GM12878 (cell line): Measurements from ENCODE around the gene SAGE1. TPM values are rescaled to one million over a fixed set of nuclear protein-coding genes. Genes with fewer than 3 reads are reported as not detected.
"Not testable (repeated sequence)": the region's sequence is repeated elsewhere in the genome, so short reads cannot be mapped to it uniquely, and the experiment has no call there.

Experiments used
- ATAC-seq: fragments of 200-7000 bp; cut with Tn5 transposase; 3 replicates; pipeline ENCODE4 v1.9.1; 2020; ENCODE audit warnings: mild to moderate bottlenecking, moderate library complexity
- Bru-seq: library from RNA; stranded (reverse); fragments of 400-500 nt; gene quantifications from one replicate; lab custom pipeline; 2021; lab: Mats Ljungman, UMichigan
- BruChase-seq, 2 experiments: library from RNA; stranded (reverse); fragments of 400-500 nt; gene quantifications; one replicate each; lab custom pipeline; 2021; lab: Mats Ljungman, UMichigan
- BruUV-seq: library from RNA; stranded (reverse); fragments of 400-500 nt; replicated peaks from 2 replicates; lab custom pipeline; 2021; lab: Mats Ljungman, UMichigan
- CTCF ChIA-PET: fragments of 300-600 bp; sonication (Branson Sonifier 250); formaldehyde crosslinking; extraction: SDS; loops from one replicate; lab custom pipeline; 2021; ENCODE audit warnings: inconsistent platforms; lab: Yijun Ruan, JAX
- POLR2A ChIA-PET: fragments of 350-600 bp; formaldehyde crosslinking; extraction: SDS; loops from one replicate; lab custom pipeline; 2021; ENCODE audit warnings: inconsistent platforms; lab: Charles Lee
- RAD21 ChIA-PET: fragments of 300-600 bp; sonication (Branson Sonifier 250); formaldehyde crosslinking; loops from one replicate; lab custom pipeline; 2023; ENCODE audit warnings: antibody characterized with exemption; ENCODE audit not compliant: unreplicated experiment; lab: Charles Lee
- SMC1A ChIA-PET: fragments of 300-600 bp; sonication (Branson Sonifier 250); formaldehyde crosslinking; loops from one replicate; lab custom pipeline; 2023; ENCODE audit not compliant: unreplicated experiment, uncharacterized antibody; lab: Charles Lee
- DNase-seq: peaks from one replicate; pipeline ENCODE4 v3.0.0-alpha.2; 2011; ENCODE audit warnings: low read depth, low spot score
- FAIRE-seq: peaks from 3 replicates; lab custom pipeline; 2011; peaks lifted over from hg19 to GRCh38; lab: Jason Lieb, UNC
- H2AFZ ChIP-seq: 2 replicates; pipeline ENCODE4 v1.6.0; 2011; ENCODE audit warnings: low read depth, low read length, control low read depth; ENCODE audit not compliant: control insufficient read depth
- H3K27ac ChIP-seq: 2 replicates; pipeline ENCODE4 v1.5.1; 2011; ENCODE audit warnings: control low read depth; ENCODE audit not compliant: control insufficient read depth, insufficient read depth
- H3K27me3 ChIP-seq, 2 experiments: replicated peaks in 1 of 2; 2 replicates each; pipeline versions ENCODE4 v1.6.0 to v1.6.1; 2011; ENCODE audit warnings: low read length in 1 of 2; ENCODE audit not compliant: control insufficient read depth in 2 of 2, insufficient read depth in 2 of 2
- H3K36me3 ChIP-seq, 2 experiments: 2 replicates each; pipeline ENCODE4 v1.5.1; 2011; ENCODE audit warnings: low read length in 1 of 2; ENCODE audit not compliant: control insufficient read depth in 2 of 2, insufficient read depth in 2 of 2
- H3K4me1 ChIP-seq: 2 replicates; pipeline ENCODE4 v1.6.1; 2011; ENCODE audit warnings: mild to moderate bottlenecking, low read length, moderate library complexity, mixed read lengths; ENCODE audit not compliant: control insufficient read depth, insufficient read depth
- H3K4me2 ChIP-seq: 2 replicates; pipeline ENCODE4 v1.6.0; 2011; ENCODE audit warnings: control low read depth; ENCODE audit not compliant: control insufficient read depth, insufficient read depth
- H3K4me3 ChIP-seq: fragments of 200-600 bp; sonication (generic); 2 replicates; pipeline ENCODE4 v1.5.1; 2016
- H3K79me2 ChIP-seq: 2 replicates; pipeline ENCODE4 v1.6.0; 2011; ENCODE audit warnings: low read length; ENCODE audit not compliant: control insufficient read depth, insufficient read depth
- H3K9ac ChIP-seq: 2 replicates; pipeline ENCODE4 v1.8.0; 2011; ENCODE audit warnings: low read length, control low read depth, mixed read lengths; ENCODE audit not compliant: control insufficient read depth, insufficient read depth
- H3K9me3 ChIP-seq: replicated peaks from 3 replicates; pipeline ENCODE4 v1.5.1; 2011; ENCODE audit warnings: mild to moderate bottlenecking, low read length; ENCODE audit not compliant: control insufficient read depth, insufficient read depth
- H4K20me1 ChIP-seq: 2 replicates; pipeline ENCODE4 v1.6.0; 2011; ENCODE audit not compliant: control insufficient read depth, insufficient read depth
- FOXM1 ChIP-seq: IDR thresholded peaks from 2 replicates; pipeline ENCODE4 v1.6.1; 2012; ENCODE audit warnings: low read depth, mild to moderate bottlenecking, inconsistent platforms, low read length, moderate library complexity
- REST ChIP-seq: IDR thresholded peaks from 2 replicates; pipeline ENCODE4 v1.6.1; 2012; ENCODE audit warnings: mild to moderate bottlenecking, low read depth, low read length
- SMAD5 ChIP-seq: IDR thresholded peaks from 2 replicates; pipeline ENCODE4 v1.6.1; 2016; ENCODE audit warnings: antibody characterized with exemption, low read depth
- SMARCA5 ChIP-seq: fragments of 450-650 bp; IDR thresholded peaks from 2 replicates; pipeline ENCODE4 v1.6.1; 2017; ENCODE audit warnings: mild to moderate bottlenecking
- SMC3 ChIP-seq: IDR thresholded peaks from 2 replicates; pipeline ENCODE4 v1.6.1; 2011; ENCODE audit warnings: low read length, improper control_type of control experiment, borderline replicate concordance
- WGBS: methylation state at CpG from one replicate; pipeline ENCODE4 v1.1.6; 2016; ENCODE audit warnings: low lambda C conversion rate; ENCODE audit not compliant: insufficient replicate concordance, insufficient coverage; ENCODE audit errors: missing lambda C conversion rate; 5-methylcytosine and 5-hydroxymethylcytosine counted together
- in situ Hi-C: fragments of 300-500 bp; cut with MboI; formaldehyde crosslinking; loops from 9 replicates; pipeline ENCODE4 v1.14.3; 2018; ENCODE audit warnings: mixed read lengths
- intact Hi-C: fragments of 100-400 bp; cut with micrococcal nuclease; formaldehyde crosslinking; loops from one replicate; pipeline ENCODE4 v1.14.2; 2022; ENCODE audit not compliant: unreplicated experiment
- long read RNA-seq, 2 experiments: library from polyadenylated mRNA; unstranded; transcript quantifications; one replicate each; pipeline ENCODE4 v2.0.0, GENCODE V29; 2019 to 2020
- polyA minus RNA-seq, 3 experiments: library from RNA; depleted of rRNA, polyadenylated mRNA; stranded (reverse); fragments of >200 nt; gene quantifications; 2 replicates each; pipeline ENCODE4 v1.2.3, GENCODE V29; 2011
- polyA plus RNA-seq, 11 experiments: library from polyadenylated mRNA; depleted of rRNA in 4 of 11; unstranded in 6 of 11; stranded (reverse) in 5 of 11; fragments of >200 nt; fragmentation: Nextera tagmentation in 4 of 11; fragmentation: Illumina TruSeq in 1 of 11; extraction: Ambion mirVana in 4 of 11; extraction: Trizol in 1 of 11; gene quantifications; 1 replicate in 1 of 11; 2 replicates in 10 of 11; pipeline versions ENCODE4 v1.2.1 to v1.2.3, GENCODE V29; 2011 to 2016; ENCODE audit warnings: inconsistent platforms in 2 of 11, missing spikeins in 2 of 11, low read depth in 1 of 11
- total RNA-seq, 4 experiments: library from RNA; depleted of rRNA in 3 of 4; stranded (reverse); fragments of >200 nt in 3 of 4; fragmentation: Illumina TruSeq in 1 of 4; extraction: Trizol in 1 of 4; gene quantifications; 2 replicates each; pipeline versions ENCODE4 v1.2.1 to v1.2.3, GENCODE V29; 2013 to 2021

The SAGE1 gene
- not detected in 2 replicates for total RNA-seq (2013; cell fraction: nucleolus; rRNA removed)
- total RNA-seq (2014; rRNA removed) (not detected in 2 replicates), total RNA-seq (2014; rRNA removed; fragmentation: Illumina TruSeq; extraction: Trizol) (not detected in 2 replicates), total RNA-seq (2021) (0.08 TPM in 1 of 2 replicates, not detected in the other), polyA plus RNA-seq (2011; rRNA removed) (0.03 TPM in 1 of 2 replicates, not detected in the other), polyA plus RNA-seq (2014; fragmentation: Illumina TruSeq; extraction: Trizol) (not detected in 2 replicates), polyA plus RNA-seq (2014; fragmentation: Nextera tagmentation; extraction: Ambion mirVana) (not detected), polyA plus RNA-seq (2014; rRNA removed) (not detected in 2 replicates), polyA plus RNA-seq (2016; fragmentation: Nextera tagmentation; extraction: Ambion mirVana) (not detected), polyA minus RNA-seq (2011; rRNA and poly(A)+ RNA removed) (0.07 TPM in 1 of 2 replicates, not detected in the other), Bru-seq, nascent RNA (not detected), BruChase-seq, experiment 1, labeled RNA remaining after a 6-hour chase (not detected), BruChase-seq, experiment 2, labeled RNA remaining after a 2-hour chase (not detected)
- not detected for polyA plus RNA-seq (2011; ENCODE audit: low read depth)
- polyA plus RNA-seq (2011; cell fraction: cytosol; rRNA removed) = not detected in 2 replicates
- 0.07 and 0.09 TPM in 2 replicates for polyA plus RNA-seq (2011; cell fraction: nucleus; rRNA removed)
- not detected in 2 replicates for polyA plus RNA-seq (2012)
- not detected in 2 replicates for polyA minus RNA-seq (2011; cell fraction: cytosol; rRNA and poly(A)+ RNA removed)
- polyA minus RNA-seq (2011; cell fraction: nucleus; rRNA and poly(A)+ RNA removed) = not detected in 2 replicates
- long read RNA-seq, experiment 1 = 0 reads
- long read RNA-seq, experiment 2 = 0 reads

- no TSS peak for BruUV-seq
- H3K9me3 ChIP-seq = no peaks in the 10 kb centered on the region
- no peak within 1 kb of the TSS for H3K4me2 ChIP-seq
- no peak within 1 kb of the TSS for H3K27ac ChIP-seq
- H2AFZ ChIP-seq = no peak within 1 kb of the TSS
- RAD21 ChIA-PET = no interaction called here
- no peak for FAIRE-seq
- no peak for DNase-seq
- H3K36me3 ChIP-seq = no peaks in the 10 kb centered on the region
- in situ Hi-C loops (no loop called here), intact Hi-C loops (no loop called here)
- no peak within 1 kb of the TSS for H3K9ac ChIP-seq
- H4K20me1 ChIP-seq = no peaks in the 10 kb centered on the region
- CTCF ChIA-PET = no interaction called here
- TF ChIP-seq SMAD5 (no peak), REST (no peak), SMARCA5 (no peak), SMC3 (no peak), FOXM1 (no peak)
- WGBS = 77% methylated on average over 22 of the region's 22 CpGs
- no peaks in the 10 kb centered on the region for H3K79me2 ChIP-seq
- POLR2A ChIA-PET = no interaction called here
- H3K27me3 ChIP-seq = no peaks in the 10 kb centered on the region
- H3K4me1 ChIP-seq = no peaks in the 10 kb centered on the region
- SMC1A ChIA-PET = no interaction called here
- H3K4me3 ChIP-seq = no peak within 1 kb of the TSS
- ATAC-seq = no peak
Measured at GRCh38 chrX:135893294-135893817, at the start of gene SAGE1, which contains the start of gene CT45A10. Gene SAGE1, plus strand, starts transcription at chrX:135893716. Its CDS starts 2,527 bp downstream, at chrX:135896243. Gene CT45A10, minus strand, starts transcription at chrX:135893444. Its CDS starts 8,100 bp downstream, at chrX:135885344.

- POLR2A ChIA-PET, ATAC-seq, H3K36me3 ChIP-seq, H3K4me3 ChIP-seq, H2AFZ ChIP-seq, H3K79me2 ChIP-seq, H3K4me1 ChIP-seq, H3K27me3 ChIP-seq, intact Hi-C loops, DNase-seq, BruUV-seq, H3K9me3 ChIP-seq, RAD21 ChIA-PET, SMC1A ChIA-PET, H4K20me1 ChIP-seq, H3K27ac ChIP-seq, H3K4me2 ChIP-seq, FAIRE-seq, H3K9ac ChIP-seq, CTCF ChIA-PET, in situ Hi-C loops: not testable (repeated sequence)
- no CpG with 5 or more reads among the region's 17 CpGs for WGBS
Measured at GRCh38 chrX:135854438-135854837, 39.1 kb upstream of the SAGE1 start, which contains the start of gene CT45A8. Gene CT45A8, minus strand, starts transcription at chrX:135854538. Its CDS starts 3,755 bp downstream, at chrX:135850783.
